HL-60 (cell line): ENCODE results near the gene SF3B2.

Experiments used
- GABPA ChIP-seq: IDR thresholded peaks from 2 replicates; pipeline ENCODE4 v1.6.1; 2012; ENCODE audit warnings: low read depth
- POLR2AphosphoS5 ChIP-seq: IDR thresholded peaks from 2 replicates; pipeline ENCODE4 v1.6.1; 2012; ENCODE audit warnings: low read depth
- SPI1 ChIP-seq: IDR thresholded peaks from 2 replicates; pipeline ENCODE4 v1.6.1; 2012; ENCODE audit warnings: low read depth, mild to moderate bottlenecking, borderline replicate concordance
- TF ChIP-seq, protein P1 (sequence below): IDR thresholded peaks from one replicate; pipeline ENCODE4 v1.5.1; 2011; ENCODE audit warnings: low read length, control low read depth, inconsistent platforms; ENCODE audit not compliant: insufficient read depth

DNA sequence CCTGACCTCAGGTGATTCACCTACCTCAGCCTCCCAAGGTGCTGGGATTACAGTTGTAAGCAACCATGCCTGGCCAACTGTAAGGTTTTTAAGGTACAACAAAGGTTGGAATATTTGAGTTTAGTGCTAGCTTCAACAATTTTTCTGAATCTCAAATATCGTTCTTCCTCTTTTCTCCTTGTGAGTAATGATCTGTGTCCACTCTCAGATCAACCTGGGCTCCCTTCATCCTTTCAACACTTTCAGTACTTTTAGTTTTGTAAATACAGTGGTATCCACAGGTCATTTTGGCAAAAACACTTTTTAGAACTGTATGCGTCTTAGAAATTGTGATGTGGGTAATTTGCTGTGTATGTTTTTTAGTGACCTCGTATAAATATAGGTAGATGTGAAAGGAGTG lies 25.8 kb downstream of the SF3B2 start:
- TF ChIP-seq POLR2AphosphoS5 (no peak), GABPA (no peak), SPI1 (no peak)
- TF ChIP-seq, protein P1, sequence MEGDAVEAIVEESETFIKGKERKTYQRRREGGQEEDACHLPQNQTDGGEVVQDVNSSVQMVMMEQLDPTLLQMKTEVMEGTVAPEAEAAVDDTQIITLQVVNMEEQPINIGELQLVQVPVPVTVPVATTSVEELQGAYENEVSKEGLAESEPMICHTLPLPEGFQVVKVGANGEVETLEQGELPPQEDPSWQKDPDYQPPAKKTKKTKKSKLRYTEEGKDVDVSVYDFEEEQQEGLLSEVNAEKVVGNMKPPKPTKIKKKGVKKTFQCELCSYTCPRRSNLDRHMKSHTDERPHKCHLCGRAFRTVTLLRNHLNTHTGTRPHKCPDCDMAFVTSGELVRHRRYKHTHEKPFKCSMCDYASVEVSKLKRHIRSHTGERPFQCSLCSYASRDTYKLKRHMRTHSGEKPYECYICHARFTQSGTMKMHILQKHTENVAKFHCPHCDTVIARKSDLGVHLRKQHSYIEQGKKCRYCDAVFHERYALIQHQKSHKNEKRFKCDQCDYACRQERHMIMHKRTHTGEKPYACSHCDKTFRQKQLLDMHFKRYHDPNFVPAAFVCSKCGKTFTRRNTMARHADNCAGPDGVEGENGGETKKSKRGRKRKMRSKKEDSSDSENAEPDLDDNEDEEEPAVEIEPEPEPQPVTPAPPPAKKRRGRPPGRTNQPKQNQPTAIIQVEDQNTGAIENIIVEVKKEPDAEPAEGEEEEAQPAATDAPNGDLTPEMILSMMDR: no peak
